IMR-90 (cell line): ENCODE results near the gene ZMYM4. TPM values are rescaled to one million over a fixed set of nuclear protein-coding genes. Genes with fewer than 3 reads are reported as not detected.

ENCODE experiments used
- ATAC-seq: fragments of 200-7000 bp; cut with Tn5 transposase; 2 replicates; pipeline ENCODE4 v1.9.1; 2020; ENCODE audit warnings: low read depth, mild to moderate bottlenecking, moderate library complexity
- BruUV-seq: library from RNA; stranded (reverse); fragments of 400-500 nt; replicated peaks from 2 replicates; lab custom pipeline; 2021; lab: Mats Ljungman, UMichigan
- CTCF ChIA-PET: fragments of 300-600 bp; formaldehyde crosslinking; extraction: SDS; loops from one replicate; lab custom pipeline; 2021; ENCODE audit warnings: antibody characterized with exemption; lab: Yijun Ruan, JAX
- POLR2A ChIA-PET: fragments of 300-600 bp; sonication (Branson Sonifier 250); formaldehyde crosslinking; loops from one replicate; lab custom pipeline; 2022; ENCODE audit warnings: antibody characterized with exemption; ENCODE audit not compliant: unreplicated experiment; lab: Charles Lee
- DNase-seq: peaks from one replicate; pipeline ENCODE4 v3.0.0; 2013
- H2AFZ ChIP-seq: replicated peaks from 2 replicates; pipeline ENCODE3; 2013; ENCODE audit warnings: low read length, mild to moderate bottlenecking; ENCODE audit not compliant: poor library complexity
- H2AK5ac ChIP-seq: 2 replicates; pipeline ENCODE4 v1.6.1; 2013; ENCODE audit warnings: low read depth, low read length, inconsistent platforms
- H2AK9ac ChIP-seq: replicated peaks from 2 replicates; pipeline ENCODE3; 2013; ENCODE audit warnings: mild to moderate bottlenecking, low read depth, low read length, moderate library complexity; ENCODE audit not compliant: poor library complexity
- H2BK120ac ChIP-seq: 2 replicates; pipeline ENCODE4 v1.6.1; 2013; ENCODE audit warnings: low read depth, low read length, inconsistent platforms
- H2BK15ac ChIP-seq: 3 replicates; pipeline ENCODE4 v1.6.1; 2013; ENCODE audit warnings: low read depth, low read length, inconsistent platforms
- H2BK20ac ChIP-seq: 2 replicates; pipeline ENCODE4 v1.6.1; 2013; ENCODE audit warnings: low read depth, mild to moderate bottlenecking, inconsistent platforms, low read length, moderate library complexity
- H2BK5ac ChIP-seq: 2 replicates; pipeline ENCODE4 v1.6.1; 2013; ENCODE audit warnings: mild to moderate bottlenecking, low read depth, low read length, inconsistent platforms; ENCODE audit not compliant: poor library complexity, severe bottlenecking
- H3K14ac ChIP-seq: replicated peaks from 2 replicates; pipeline ENCODE4 v1.6.1; 2013; ENCODE audit warnings: low read depth, low read length, inconsistent platforms
- H3K18ac ChIP-seq: 2 replicates; pipeline ENCODE4 v1.6.1; 2013; ENCODE audit warnings: low read depth, low read length, control low read depth
- H3K23ac ChIP-seq: 2 replicates; pipeline ENCODE4 v1.6.1; 2013; ENCODE audit warnings: low read depth, low read length, inconsistent platforms
- H3K27ac ChIP-seq: 2 replicates; pipeline ENCODE4 v1.5.1; 2013; ENCODE audit warnings: mild to moderate bottlenecking, control low read depth, low read length; ENCODE audit not compliant: insufficient read depth
- H3K27me3 ChIP-seq: 2 replicates; pipeline ENCODE4 v1.6.1; 2013; ENCODE audit warnings: low read length; ENCODE audit not compliant: control insufficient read depth, insufficient read depth
- H3K36me3 ChIP-seq: 2 replicates; pipeline ENCODE4 v1.6.1; 2013; ENCODE audit warnings: low read length, mixed read lengths; ENCODE audit not compliant: control insufficient read depth, insufficient read depth
- H3K4ac ChIP-seq: 2 replicates; pipeline ENCODE4 v1.6.1; 2013; ENCODE audit warnings: low read depth, low read length, inconsistent platforms
- H3K4me1 ChIP-seq: 2 replicates; pipeline ENCODE4 v1.6.1; 2013; ENCODE audit warnings: low read length, mixed read lengths; ENCODE audit not compliant: control insufficient read depth, insufficient read depth
- H3K4me2 ChIP-seq: 2 replicates; pipeline ENCODE4 v1.6.1; 2013; ENCODE audit warnings: low read depth, mild to moderate bottlenecking, control low read depth, low read length, moderate library complexity
- H3K4me3 ChIP-seq: 2 replicates; pipeline ENCODE4 v1.5.1; 2013; ENCODE audit warnings: low read depth, mild to moderate bottlenecking, control low read depth, low read length, moderate library complexity; ENCODE audit not compliant: insufficient read depth
- H3K56ac ChIP-seq: 2 replicates; pipeline ENCODE4 v1.6.1; 2013; ENCODE audit warnings: low read length, inconsistent platforms; ENCODE audit not compliant: insufficient read depth; ENCODE audit errors: extremely low read depth
- H3K79me1 ChIP-seq, 2 experiments: 2 replicates each; pipeline ENCODE4 v1.6.1; 2013; ENCODE audit warnings: low read length in 2 of 2, inconsistent platforms in 1 of 2, low read depth in 1 of 2
- H3K9ac ChIP-seq: 2 replicates; pipeline ENCODE4 v1.6.1; 2013; ENCODE audit warnings: low read depth, low read length, control low read depth
- H3K9me1 ChIP-seq: 2 replicates; pipeline ENCODE4 v1.6.1; 2013; ENCODE audit warnings: low read length, inconsistent platforms; ENCODE audit not compliant: insufficient read depth
- H3K9me3 ChIP-seq: 2 replicates; pipeline ENCODE4 v1.6.1; 2013; ENCODE audit warnings: low read length; ENCODE audit not compliant: control insufficient read depth, insufficient read depth
- H4K20me1 ChIP-seq: 2 replicates; pipeline ENCODE4 v1.6.1; 2013; ENCODE audit warnings: low read length, inconsistent platforms; ENCODE audit not compliant: insufficient read depth
- H4K5ac ChIP-seq: 2 replicates; pipeline ENCODE4 v1.6.1; 2013; ENCODE audit warnings: mild to moderate bottlenecking, low read depth, low read length, control low read depth
- H4K8ac ChIP-seq, 2 experiments: 2 replicates each; pipeline ENCODE4 v1.6.1; 2013; ENCODE audit warnings: low read depth in 2 of 2, low read length in 2 of 2, control low read depth in 1 of 2, inconsistent platforms in 1 of 2
- H4K91ac ChIP-seq: 2 replicates; pipeline ENCODE4 v1.6.1; 2013; ENCODE audit warnings: low read depth, low read length, inconsistent platforms; ENCODE audit not compliant: insufficient read depth
- BHLHE40 ChIP-seq: fragments of 150-350 bp; IDR thresholded peaks from 2 replicates; pipeline ENCODE4 v1.6.1; 2016; ENCODE audit warnings: mild to moderate bottlenecking, low read depth, low read length
- CEBPB ChIP-seq: IDR thresholded peaks from 2 replicates; pipeline ENCODE4 v1.6.1; 2012; ENCODE audit warnings: low read depth, low read length, improper control_type of control experiment
- CHD1 ChIP-seq: IDR thresholded peaks from 2 replicates; pipeline ENCODE4 v1.6.1; 2012; ENCODE audit warnings: low read depth, low read length, improper control_type of control experiment
- CTCF ChIP-seq: conservative IDR thresholded peaks from 2 replicates; pipeline ENCODE4 v1.5.1; 2012; ENCODE audit warnings: mild to moderate bottlenecking, low read depth, low read length, improper control_type of control experiment
- ELK1 ChIP-seq: fragments of 150-350 bp; IDR thresholded peaks from 2 replicates; pipeline ENCODE4 v1.6.1; 2016; ENCODE audit warnings: low read depth, mild to moderate bottlenecking, low read length, moderate library complexity, borderline replicate concordance
- FOS ChIP-seq: fragments of 150-350 bp; IDR thresholded peaks from 2 replicates; pipeline ENCODE4 v1.6.1; 2016; ENCODE audit warnings: low read depth, low read length
- MXI1 ChIP-seq: IDR thresholded peaks from 2 replicates; pipeline ENCODE4 v1.6.1; 2012; ENCODE audit warnings: low read depth, mild to moderate bottlenecking, low read length, moderate library complexity, borderline replicate concordance
- RAD21 ChIP-seq: IDR thresholded peaks from 2 replicates; pipeline ENCODE4 v1.6.1; 2012; ENCODE audit warnings: low read length, improper control_type of control experiment
- RFX5 ChIP-seq: IDR thresholded peaks from 2 replicates; pipeline ENCODE4 v1.8.0; 2012; ENCODE audit warnings: low read depth, mild to moderate bottlenecking, low read length, moderate library complexity
- WGBS, 2 experiments: methylation state at CpG; one replicate each; pipeline versions ENCODE4 v1.1.5 to v1.1.7; 2013; ENCODE audit warnings: missing lambda C conversion rate in 2 of 2; ENCODE audit not compliant: insufficient read length in 1 of 2; ENCODE audit errors: extremely low coverage in 2 of 2; 5-methylcytosine and 5-hydroxymethylcytosine counted together
- dilution Hi-C: fragments of 300-500 bp; cut with HindIII; formaldehyde crosslinking; loops from one replicate; pipeline ENCODE4 v1.14.3; 2018; ENCODE audit warnings: low sequenced_read_pairs; ENCODE audit not compliant: unreplicated experiment
- in situ Hi-C: fragments of 300-500 bp; cut with MboI; formaldehyde crosslinking; loops from 3 replicates; pipeline ENCODE4 v1.14.3; 2019; ENCODE audit warnings: low sequenced_read_pairs, inconsistent platforms, mixed read lengths
- intact Hi-C: fragments of 100-400 bp; cut with micrococcal nuclease; formaldehyde crosslinking; loops from 2 replicates; pipeline ENCODE4 v1.10.0; 2022
- polyA plus RNA-seq, 3 experiments: library from polyadenylated mRNA; depleted of rRNA; stranded (reverse); fragments of >200 nt; gene quantifications; 2 replicates each; pipeline ENCODE4 v1.2.3, GENCODE V29; 2012; ENCODE audit warnings: low replicate concordance in 1 of 3
- total RNA-seq: library from RNA; depleted of rRNA; stranded (reverse); fragments of >200 nt; gene quantifications from 2 replicates; pipeline ENCODE4 v1.2.3, GENCODE V29; 2012

Gene ZMYM4
- total and polyA plus RNA-seq, 2 of the 4 experiments (the other 2 are of a cell fraction): 14.7 to 53.8 TPM

- Histone ChIP-seq H3K4ac (no peak overlapping the region), H3K9me3 (no peaks in the 10 kb centered on the region), H3K18ac (no peak overlapping the region), H3K14ac (no peak overlapping the region), H4K91ac (no peak overlapping the region), H2BK5ac (peak overlapping the region; percentile 28), H2BK20ac (no peak overlapping the region), H3K27ac (no peak overlapping the region), H3K27me3 (no peaks in the 10 kb centered on the region), H3K4me2 (no peak overlapping the region), H3K4me1 (peaks cover 17% of the 10 kb centered on the region), H2AFZ (no peak overlapping the region), H3K4me3 (no peak overlapping the region), H4K5ac (no peak overlapping the region), H2AK5ac (no peak overlapping the region), H3K36me3 (peaks cover 10% of the 10 kb centered on the region; the same call in 1 of the 2 replicates), H2BK120ac (no peak overlapping the region), H4K8ac (0 out of 4 replicates have a peak overlapping the region, but pooled peaks of 1 of the 2 experiments have one; percentile 12), H4K20me1 (peaks cover 1% of the 10 kb centered on the region; the same call in 1 of the 2 replicates), H3K9me1 (peaks cover 10% of the 10 kb centered on the region), H3K56ac (no peak overlapping the region), H3K79me1 (peaks cover 5 to 13% of the 10 kb centered on the region in 2 experiments; a peak in 2 of 4 replicates), H3K9ac (no peak overlapping the region), H2BK15ac (no peak overlapping the region), H3K23ac (no peak overlapping the region), H2AK9ac (no peak overlapping the region)
- in situ Hi-C loops: loop anchor here (5.0 kb wide), 2 partner anchors 108 to 263 kb away; partner anchors contain the start of gene C1orf216
- ChIA-PET POLR2A (no interaction called here), CTCF (interaction anchor here (1.8 kb wide), 1 partner anchor 15 kb away, joined by 4 read pairs; no protein-coding TSS in a partner anchor)
- TF ChIP-seq BHLHE40: 0 out of 2 replicates have a peak, but pooled peaks have one; percentile 39
- peak; percentile 46 for TF ChIP-seq RAD21
- peak; percentile 50 for TF ChIP-seq CTCF
- TF ChIP-seq MXI1: no peak
- peak; percentile 11; the same call in 1 of the 2 replicates for TF ChIP-seq RFX5
- peak; percentile 94 for TF ChIP-seq CEBPB
- peak; percentile 59; the same call in 1 of the 2 replicates for TF ChIP-seq FOS
- no peak for TF ChIP-seq CHD1
- TF ChIP-seq ELK1: no peak
- whole genome bisulfite sequencing, 2 experiments: no CpG with 5 or more reads among the region's 1 CpG
- DNase-seq (peak; percentile 94), ATAC-seq (peak; percentile 78)
- intact Hi-C loops: loop anchor here (2.0 to 5.0 kb wide), 2 partner anchors 84 to 183 kb away; no protein-coding TSS in a partner anchor
- dilution Hi-C loops: no loop called here
- BruUV-seq: no TSS peak
Measured at GRCh38 chr1:35454616-35455015, 186.1 kb downstream of the ZMYM4 start.
